GM18498 (cell line): ENCODE results near the gene ADAP1.
"Not testable (repeated sequence)": the region's sequence is repeated elsewhere in the genome, so short reads cannot be mapped to it uniquely, and the experiment has no call there.

Experiments used
- ATAC-seq: cut with Tn5 transposase; IDR thresholded peaks from one replicate; pipeline ENCODE4 v1.9.1; 2021; ENCODE audit warnings: mild to moderate bottlenecking, moderate library complexity; ENCODE audit not compliant: unreplicated experiment

ADAP1 gene

GRCh38 chr7:960972-961371, 6.5 kb upstream of the ADAP1 start:
- ATAC-seq: not testable (repeated sequence)

- ATAC-seq: no peak
Measured at GRCh38 chr7:960269-960871, 5.9 kb upstream of the ADAP1 start.

GRCh38 chr7:959740-960139, 5.3 kb upstream of the ADAP1 start:
- not testable (repeated sequence) for ATAC-seq

- no peak for ATAC-seq
Measured at GRCh38 chr7:959271-959670, 4.8 kb upstream of the ADAP1 start.

- no peak for ATAC-seq
Measured at GRCh38 chr7:958221-959200, 4.0 kb upstream of the ADAP1 start.

GRCh38 chr7:957418-958220, 3.1 kb upstream of the ADAP1 start:
- no peak for ATAC-seq

GRCh38 chr7:956031-956430, 1.6 kb upstream of the ADAP1 start:
- ATAC-seq: no peak

GRCh38 chr7:953547-954327, 743 bp downstream of the ADAP1 start:
- ATAC-seq: peak; percentile 7

- ATAC-seq: no peak
Measured at GRCh38 chr7:952548-953441, 1.7 kb downstream of the ADAP1 start.

GRCh38 chr7:951881-952547, 2.5 kb downstream of the ADAP1 start:
- ATAC-seq: no peak

GRCh38 chr7:949021-949934, 5.2 kb downstream of the ADAP1 start:
- no peak for ATAC-seq

- no peak for ATAC-seq
Measured at GRCh38 chr7:947391-948210, 6.9 kb downstream of the ADAP1 start.

- no peak for ATAC-seq
Measured at GRCh38 chr7:946256-946996, 8.1 kb downstream of the ADAP1 start.

- no peak for ATAC-seq
Measured at GRCh38 chr7:945556-946255, 8.8 kb downstream of the ADAP1 start.

GRCh38 chr7:945147-945555, 9.3 kb downstream of the ADAP1 start:
- ATAC-seq: no peak

GRCh38 chr7:944744-945143, 9.7 kb downstream of the ADAP1 start:
- no peak for ATAC-seq
